IMR-90 (cell line): ENCODE measurements around the gene L3MBTL4. TPM values are rescaled to one million over a fixed set of nuclear protein-coding genes. Genes with fewer than 3 reads are reported as not detected.

ENCODE experiments used
- ATAC-seq: fragments of 200-7000 bp; cut with Tn5 transposase; 2 replicates; pipeline ENCODE4 v1.9.1; 2020; ENCODE audit warnings: low read depth, mild to moderate bottlenecking, moderate library complexity
- BruUV-seq: library from RNA; stranded (reverse); fragments of 400-500 nt; replicated peaks from 2 replicates; lab custom pipeline; 2021; lab: Mats Ljungman, UMichigan
- CTCF ChIA-PET: fragments of 300-600 bp; formaldehyde crosslinking; extraction: SDS; loops from one replicate; lab custom pipeline; 2021; ENCODE audit warnings: antibody characterized with exemption; lab: Yijun Ruan, JAX
- POLR2A ChIA-PET: fragments of 300-600 bp; sonication (Branson Sonifier 250); formaldehyde crosslinking; loops from one replicate; lab custom pipeline; 2022; ENCODE audit warnings: antibody characterized with exemption; ENCODE audit not compliant: unreplicated experiment; lab: Charles Lee
- DNase-seq: peaks from one replicate; pipeline ENCODE4 v3.0.0; 2013
- H2AFZ ChIP-seq: replicated peaks from 2 replicates; pipeline ENCODE3; 2013; ENCODE audit warnings: low read length, mild to moderate bottlenecking; ENCODE audit not compliant: poor library complexity
- H2AK5ac ChIP-seq: 2 replicates; pipeline ENCODE4 v1.6.1; 2013; ENCODE audit warnings: low read depth, low read length, inconsistent platforms
- H2AK9ac ChIP-seq: replicated peaks from 2 replicates; pipeline ENCODE3; 2013; ENCODE audit warnings: mild to moderate bottlenecking, low read depth, low read length, moderate library complexity; ENCODE audit not compliant: poor library complexity
- H2BK120ac ChIP-seq: 2 replicates; pipeline ENCODE4 v1.6.1; 2013; ENCODE audit warnings: low read depth, low read length, inconsistent platforms
- H2BK15ac ChIP-seq: 3 replicates; pipeline ENCODE4 v1.6.1; 2013; ENCODE audit warnings: low read depth, low read length, inconsistent platforms
- H2BK20ac ChIP-seq: 2 replicates; pipeline ENCODE4 v1.6.1; 2013; ENCODE audit warnings: low read depth, mild to moderate bottlenecking, inconsistent platforms, low read length, moderate library complexity
- H2BK5ac ChIP-seq: 2 replicates; pipeline ENCODE4 v1.6.1; 2013; ENCODE audit warnings: mild to moderate bottlenecking, low read depth, low read length, inconsistent platforms; ENCODE audit not compliant: poor library complexity, severe bottlenecking
- H3K14ac ChIP-seq: replicated peaks from 2 replicates; pipeline ENCODE4 v1.6.1; 2013; ENCODE audit warnings: low read depth, low read length, inconsistent platforms
- H3K18ac ChIP-seq: 2 replicates; pipeline ENCODE4 v1.6.1; 2013; ENCODE audit warnings: low read depth, low read length, control low read depth
- H3K23ac ChIP-seq: 2 replicates; pipeline ENCODE4 v1.6.1; 2013; ENCODE audit warnings: low read depth, low read length, inconsistent platforms
- H3K27ac ChIP-seq: 2 replicates; pipeline ENCODE4 v1.5.1; 2013; ENCODE audit warnings: mild to moderate bottlenecking, control low read depth, low read length; ENCODE audit not compliant: insufficient read depth
- H3K27me3 ChIP-seq: 2 replicates; pipeline ENCODE4 v1.6.1; 2013; ENCODE audit warnings: low read length; ENCODE audit not compliant: control insufficient read depth, insufficient read depth
- H3K36me3 ChIP-seq: 2 replicates; pipeline ENCODE4 v1.6.1; 2013; ENCODE audit warnings: low read length, mixed read lengths; ENCODE audit not compliant: control insufficient read depth, insufficient read depth
- H3K4ac ChIP-seq: 2 replicates; pipeline ENCODE4 v1.6.1; 2013; ENCODE audit warnings: low read depth, low read length, inconsistent platforms
- H3K4me1 ChIP-seq: 2 replicates; pipeline ENCODE4 v1.6.1; 2013; ENCODE audit warnings: low read length, mixed read lengths; ENCODE audit not compliant: control insufficient read depth, insufficient read depth
- H3K4me2 ChIP-seq: 2 replicates; pipeline ENCODE4 v1.6.1; 2013; ENCODE audit warnings: low read depth, mild to moderate bottlenecking, control low read depth, low read length, moderate library complexity
- H3K4me3 ChIP-seq: 2 replicates; pipeline ENCODE4 v1.5.1; 2013; ENCODE audit warnings: low read depth, mild to moderate bottlenecking, control low read depth, low read length, moderate library complexity; ENCODE audit not compliant: insufficient read depth
- H3K56ac ChIP-seq: 2 replicates; pipeline ENCODE4 v1.6.1; 2013; ENCODE audit warnings: low read length, inconsistent platforms; ENCODE audit not compliant: insufficient read depth; ENCODE audit errors: extremely low read depth
- H3K79me1 ChIP-seq, 2 experiments: 2 replicates each; pipeline ENCODE4 v1.6.1; 2013; ENCODE audit warnings: low read length in 2 of 2, inconsistent platforms in 1 of 2, low read depth in 1 of 2
- H3K9ac ChIP-seq: 2 replicates; pipeline ENCODE4 v1.6.1; 2013; ENCODE audit warnings: low read depth, low read length, control low read depth
- H3K9me1 ChIP-seq: 2 replicates; pipeline ENCODE4 v1.6.1; 2013; ENCODE audit warnings: low read length, inconsistent platforms; ENCODE audit not compliant: insufficient read depth
- H3K9me3 ChIP-seq: 2 replicates; pipeline ENCODE4 v1.6.1; 2013; ENCODE audit warnings: low read length; ENCODE audit not compliant: control insufficient read depth, insufficient read depth
- H4K20me1 ChIP-seq: 2 replicates; pipeline ENCODE4 v1.6.1; 2013; ENCODE audit warnings: low read length, inconsistent platforms; ENCODE audit not compliant: insufficient read depth
- H4K5ac ChIP-seq: 2 replicates; pipeline ENCODE4 v1.6.1; 2013; ENCODE audit warnings: mild to moderate bottlenecking, low read depth, low read length, control low read depth
- H4K8ac ChIP-seq, 2 experiments: 2 replicates each; pipeline ENCODE4 v1.6.1; 2013; ENCODE audit warnings: low read depth in 2 of 2, low read length in 2 of 2, control low read depth in 1 of 2, inconsistent platforms in 1 of 2
- H4K91ac ChIP-seq: 2 replicates; pipeline ENCODE4 v1.6.1; 2013; ENCODE audit warnings: low read depth, low read length, inconsistent platforms; ENCODE audit not compliant: insufficient read depth
- BHLHE40 ChIP-seq: fragments of 150-350 bp; IDR thresholded peaks from 2 replicates; pipeline ENCODE4 v1.6.1; 2016; ENCODE audit warnings: mild to moderate bottlenecking, low read depth, low read length
- CEBPB ChIP-seq: IDR thresholded peaks from 2 replicates; pipeline ENCODE4 v1.6.1; 2012; ENCODE audit warnings: low read depth, low read length, improper control_type of control experiment
- MAZ ChIP-seq: IDR thresholded peaks from 2 replicates; pipeline ENCODE4 v1.6.1; 2012; ENCODE audit warnings: low read depth, mild to moderate bottlenecking, low read length, improper control_type of control experiment, moderate library complexity, borderline replicate concordance
- POLR2A ChIP-seq: IDR thresholded peaks from 2 replicates; pipeline ENCODE4 v1.6.1; 2012; ENCODE audit warnings: mild to moderate bottlenecking, low read depth, low read length
- RAD21 ChIP-seq: IDR thresholded peaks from 2 replicates; pipeline ENCODE4 v1.6.1; 2012; ENCODE audit warnings: low read length, improper control_type of control experiment
- RCOR1 ChIP-seq: IDR thresholded peaks from 2 replicates; pipeline ENCODE4 v1.6.1; 2012; ENCODE audit warnings: mild to moderate bottlenecking, low read length, improper control_type of control experiment; ENCODE audit not compliant: insufficient replicate concordance
- RFX5 ChIP-seq: IDR thresholded peaks from 2 replicates; pipeline ENCODE4 v1.8.0; 2012; ENCODE audit warnings: low read depth, mild to moderate bottlenecking, low read length, moderate library complexity
- SMC3 ChIP-seq: fragments of 150-350 bp; IDR thresholded peaks from 2 replicates; pipeline ENCODE4 v1.6.1; 2016; ENCODE audit warnings: low read depth, mild to moderate bottlenecking, antibody characterized with exemption, low read length, moderate library complexity
- USF2 ChIP-seq: fragments of 150-350 bp; IDR thresholded peaks from 2 replicates; pipeline ENCODE4 v1.6.1; 2017; ENCODE audit warnings: mild to moderate bottlenecking, antibody characterized with exemption, low read length, low read depth
- WGBS, 2 experiments: methylation state at CpG; one replicate each; pipeline versions ENCODE4 v1.1.5 to v1.1.7; 2013; ENCODE audit warnings: missing lambda C conversion rate in 2 of 2; ENCODE audit not compliant: insufficient read length in 1 of 2; ENCODE audit errors: extremely low coverage in 2 of 2; 5-methylcytosine and 5-hydroxymethylcytosine counted together
- dilution Hi-C: fragments of 300-500 bp; cut with HindIII; formaldehyde crosslinking; loops from one replicate; pipeline ENCODE4 v1.14.3; 2018; ENCODE audit warnings: low sequenced_read_pairs; ENCODE audit not compliant: unreplicated experiment
- in situ Hi-C: fragments of 300-500 bp; cut with MboI; formaldehyde crosslinking; loops from 3 replicates; pipeline ENCODE4 v1.14.3; 2019; ENCODE audit warnings: low sequenced_read_pairs, inconsistent platforms, mixed read lengths
- intact Hi-C: fragments of 100-400 bp; cut with micrococcal nuclease; formaldehyde crosslinking; loops from 2 replicates; pipeline ENCODE4 v1.10.0; 2022
- polyA plus RNA-seq, 3 experiments: library from polyadenylated mRNA; depleted of rRNA; stranded (reverse); fragments of >200 nt; gene quantifications; 2 replicates each; pipeline ENCODE4 v1.2.3, GENCODE V29; 2012; ENCODE audit warnings: low replicate concordance in 1 of 3
- total RNA-seq: library from RNA; depleted of rRNA; stranded (reverse); fragments of >200 nt; gene quantifications from 2 replicates; pipeline ENCODE4 v1.2.3, GENCODE V29; 2012
- TF ChIP-seq, protein P1 (sequence below): conservative IDR thresholded peaks from 2 replicates; pipeline ENCODE4 v1.5.1; 2012; ENCODE audit warnings: mild to moderate bottlenecking, low read depth, low read length, improper control_type of control experiment

The L3MBTL4 gene
- total and polyA plus RNA-seq, 2 of the 4 experiments (the other 2 are of a cell fraction), result under 0.01 to 0.02 TPM

- no peaks in the 10 kb centered on the region for H3K79me1 ChIP-seq
- H4K8ac ChIP-seq, result no peak overlapping the region
- H3K4me2 ChIP-seq, result no peak overlapping the region
- H3K36me3 ChIP-seq, result no peaks in the 10 kb centered on the region
- H3K23ac ChIP-seq, result no peak overlapping the region
- H2AK5ac ChIP-seq, result no peak overlapping the region
- no peak overlapping the region for H3K14ac ChIP-seq
- H4K20me1 ChIP-seq, result no peaks in the 10 kb centered on the region
- POLR2A ChIA-PET, result no interaction called here
- H3K27ac ChIP-seq, result no peak overlapping the region
- H2BK20ac ChIP-seq, result no peak overlapping the region
- dilution Hi-C loops (no loop called here), intact Hi-C loops (no loop called here), in situ Hi-C loops (no loop called here)
- ATAC-seq (no peak), DNase-seq (no peak)
- WGBS, 2 experiments, result no CpG with 5 or more reads among the region's 7 CpGs
- H3K9me3 ChIP-seq, result no peaks in the 10 kb centered on the region
- no peak overlapping the region for H2AK9ac ChIP-seq
- no peak overlapping the region for H2BK15ac ChIP-seq
- H3K56ac ChIP-seq, result no peak overlapping the region
- H3K4me3 ChIP-seq, result no peak overlapping the region
- no peaks in the 10 kb centered on the region for H3K9me1 ChIP-seq
- no peak overlapping the region for H3K4ac ChIP-seq
- no peaks in the 10 kb centered on the region for H3K4me1 ChIP-seq
- no peak overlapping the region for H3K9ac ChIP-seq
- CTCF ChIA-PET, result no interaction called here
- no peak for TF ChIP-seq CEBPB
- no peak for TF ChIP-seq RCOR1
- no peak for TF ChIP-seq SMC3
- TF ChIP-seq POLR2A, result no peak
- TF ChIP-seq, protein P1, sequence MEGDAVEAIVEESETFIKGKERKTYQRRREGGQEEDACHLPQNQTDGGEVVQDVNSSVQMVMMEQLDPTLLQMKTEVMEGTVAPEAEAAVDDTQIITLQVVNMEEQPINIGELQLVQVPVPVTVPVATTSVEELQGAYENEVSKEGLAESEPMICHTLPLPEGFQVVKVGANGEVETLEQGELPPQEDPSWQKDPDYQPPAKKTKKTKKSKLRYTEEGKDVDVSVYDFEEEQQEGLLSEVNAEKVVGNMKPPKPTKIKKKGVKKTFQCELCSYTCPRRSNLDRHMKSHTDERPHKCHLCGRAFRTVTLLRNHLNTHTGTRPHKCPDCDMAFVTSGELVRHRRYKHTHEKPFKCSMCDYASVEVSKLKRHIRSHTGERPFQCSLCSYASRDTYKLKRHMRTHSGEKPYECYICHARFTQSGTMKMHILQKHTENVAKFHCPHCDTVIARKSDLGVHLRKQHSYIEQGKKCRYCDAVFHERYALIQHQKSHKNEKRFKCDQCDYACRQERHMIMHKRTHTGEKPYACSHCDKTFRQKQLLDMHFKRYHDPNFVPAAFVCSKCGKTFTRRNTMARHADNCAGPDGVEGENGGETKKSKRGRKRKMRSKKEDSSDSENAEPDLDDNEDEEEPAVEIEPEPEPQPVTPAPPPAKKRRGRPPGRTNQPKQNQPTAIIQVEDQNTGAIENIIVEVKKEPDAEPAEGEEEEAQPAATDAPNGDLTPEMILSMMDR, result no peak
- TF ChIP-seq USF2, result no peak
- TF ChIP-seq RFX5, result no peak
- TF ChIP-seq BHLHE40, result no peak
- TF ChIP-seq RAD21, result no peak
- no peak for TF ChIP-seq MAZ
- no peak overlapping the region for H3K18ac ChIP-seq
- H2AFZ ChIP-seq, result no peak overlapping the region
- H2BK120ac ChIP-seq, result no peak overlapping the region
- no TSS peak for BruUV-seq
- no peaks in the 10 kb centered on the region; the same call in 1 of the 2 replicates for H3K27me3 ChIP-seq
- no peak overlapping the region for H2BK5ac ChIP-seq
- no peak overlapping the region for H4K5ac ChIP-seq
- H4K91ac ChIP-seq, result no peak overlapping the region
Observed at GRCh38 chr18:6363216-6363615, 51.5 kb downstream of the L3MBTL4 start.
